Gastrocnemius medialis (tissue), 4 donors: Measurements from ENCODE around the gene TRAPPC14.

Experiments used
- CTCF ChIP-seq, 5 experiments: fragments of 450-650 bp in 3 of 5; fragments of 200-600 bp in 2 of 5; sonication (generic) in 2 of 5; IDR thresholded peaks in 4 of 5; conservative IDR thresholded peaks in 1 of 5; 1 replicate in 4 of 5; 2 replicates in 1 of 5; pipeline ENCODE4 v1.5.1; 2016 to 2019; ENCODE audit warnings: antibody characterized with exemption in 5 of 5, mild to moderate bottlenecking in 3 of 5, moderate library complexity in 3 of 5
- POLR2A ChIP-seq, 2 donors: fragments of 450-650 bp; IDR thresholded peaks; one replicate each; pipeline ENCODE4 v1.6.1; 2017; ENCODE audit warnings: antibody characterized with exemption in 2 of 2, mild to moderate bottlenecking in 2 of 2, moderate library complexity in 2 of 2

GRCh38 chr7:100171840-100172239 lies 13.3 kb upstream of the TRAPPC14 start:
- TF ChIP-seq CTCF (IDR thresholded peaks at IDR 0.05 in 4 of 5, conservative IDR thresholded peaks at IDR 0.05 in 1 of 5) (no peak), POLR2A (IDR thresholded peaks at IDR 0.05) (no peak)
